C4-2B (cell line): ENCODE data around the gene SH3PXD2B.

ENCODE experiments used
- CTCF ChIP-seq: fragments of 450-650 bp; conservative IDR thresholded peaks from 2 replicates; pipeline ENCODE4 v1.5.1; 2017; ENCODE audit warnings: mild to moderate bottlenecking
- ZFX ChIP-seq: fragments of 450-650 bp; IDR thresholded peaks from 2 replicates; pipeline ENCODE4 v1.6.1; 2017

GRCh38 chr5:172389578-172390112 lies 64.7 kb downstream of the SH3PXD2B start:
- peak; percentile 18; the same call in 1 of the 2 replicates for TF ChIP-seq CTCF
- TF ChIP-seq ZFX, result no peak
